Measurements from ENCODE around the gene MICU2.

Gene MICU2

GRCh38 chr13:21529146-21529893 lies 74.7 kb downstream of the MICU2 start:
- TF ChIP-seq CTCF (IDR thresholded peaks at IDR 0.05; ENCODE audit: low read depth, low read length, missing control alignments), result no peak
- DNase-seq (ENCODE audit: extremely low read depth, low read depth), result no peak
- no peak overlapping the region for H3K4me3 ChIP-seq (replicated peaks; ENCODE audit: low read depth, low read length)

- no peak for TF ChIP-seq CTCF (IDR thresholded peaks at IDR 0.05; ENCODE audit: low read depth, low read length, missing control alignments)
- no peak for DNase-seq (ENCODE audit: extremely low read depth, low read depth)
- no peak overlapping the region for H3K4me3 ChIP-seq (replicated peaks; ENCODE audit: low read depth, low read length)
These were observed 75.4 kb downstream of the MICU2 start for GRCh38 chr13:21528616-21529015.

GRCh38 chr13:21526707-21527540 lies 77.0 kb downstream of the MICU2 start:
- H3K4me3 ChIP-seq (replicated peaks; ENCODE audit: low read depth, low read length), result no peak overlapping the region
- no peak for DNase-seq (ENCODE audit: extremely low read depth, low read depth)
- TF ChIP-seq CTCF (IDR thresholded peaks at IDR 0.05; ENCODE audit: low read depth, low read length, missing control alignments), result no peak

GRCh38 chr13:21522847-21523246 lies 81.1 kb downstream of the MICU2 start:
- DNase-seq (ENCODE audit: extremely low read depth, low read depth), result no peak
- TF ChIP-seq CTCF (IDR thresholded peaks at IDR 0.05; ENCODE audit: low read depth, low read length, missing control alignments), result no peak
- H3K4me3 ChIP-seq (replicated peaks; ENCODE audit: low read depth, low read length), result no peak overlapping the region

GRCh38 chr13:21522130-21522529 lies 81.8 kb downstream of the MICU2 start:
- no peak for TF ChIP-seq CTCF (IDR thresholded peaks at IDR 0.05; ENCODE audit: low read depth, low read length, missing control alignments)
- no peak for DNase-seq (ENCODE audit: extremely low read depth, low read depth)
- H3K4me3 ChIP-seq (replicated peaks; ENCODE audit: low read depth, low read length), result no peak overlapping the region

- no peak for TF ChIP-seq CTCF (IDR thresholded peaks at IDR 0.05; ENCODE audit: low read depth, low read length, missing control alignments)
- DNase-seq (ENCODE audit: extremely low read depth, low read depth), result no peak
- no peak overlapping the region for H3K4me3 ChIP-seq (replicated peaks; ENCODE audit: low read depth, low read length)
These were observed 85.3 kb downstream of the MICU2 start for GRCh38 chr13:21518617-21519144.

Measured in HFF-Myc (cell line).